Kidney (tissue), 22 donors: ENCODE measurements around the gene C1orf210. TPM values are rescaled to one million over a fixed set of nuclear protein-coding genes. Genes with fewer than 3 reads are reported as not detected.

Source experiments
- DNase-seq, 5 donors: peaks; one replicate each; pipeline ENCODE4 v3.0.0-alpha.2; 2013 to 2020
- FAIRE-seq: peaks from 2 replicates; lab custom pipeline; 2012; peaks lifted over from hg19 to GRCh38; lab: Jason Lieb, UNC
- H3K27ac ChIP-seq, 2 donors: one replicate each; pipeline ENCODE4 v1.7.0; 2013; ENCODE audit warnings: low read depth in 2 of 2, low read length in 2 of 2, inconsistent platforms in 1 of 2
- H3K27me3 ChIP-seq: one replicate; pipeline ENCODE4 v1.7.1; 2013; ENCODE audit warnings: low read length, inconsistent platforms; ENCODE audit not compliant: control insufficient read depth, insufficient read depth
- H3K36me3 ChIP-seq, 3 donors: one replicate each; pipeline versions ENCODE4 v1.7.0 to v1.7.1; 2013; ENCODE audit warnings: low read length in 3 of 3, control low read depth in 1 of 3, inconsistent platforms in 1 of 3; ENCODE audit not compliant: insufficient read depth in 3 of 3, control insufficient read depth in 2 of 3
- H3K4me1 ChIP-seq, 3 donors: one replicate each; pipeline versions ENCODE4 v1.7.0 to v1.7.1; 2013; ENCODE audit warnings: low read length in 3 of 3, inconsistent platforms in 1 of 3, low read depth in 1 of 3; ENCODE audit not compliant: control insufficient read depth in 2 of 3, insufficient read depth in 2 of 3
- H3K4me3 ChIP-seq, 3 donors: one replicate each; pipeline versions ENCODE4 v1.7.0 to v1.8.1; 2013; ENCODE audit warnings: low read length in 3 of 3, control low read depth in 1 of 3, inconsistent platforms in 1 of 3
- H3K9ac ChIP-seq, 3 donors: one replicate each; pipeline versions ENCODE4 v1.7.0 to v1.7.1; 2013; ENCODE audit warnings: low read length in 3 of 3, control low read depth in 1 of 3, inconsistent platforms in 1 of 3
- H3K9me3 ChIP-seq, 3 donors: one replicate each; pipeline versions ENCODE4 v1.7.0 to v1.7.1; 2013; ENCODE audit warnings: low read length in 3 of 3, control low read depth in 1 of 3, inconsistent platforms in 1 of 3; ENCODE audit not compliant: control insufficient read depth in 2 of 3, insufficient read depth in 1 of 3
- intact Hi-C: fragments of 100-400 bp; cut with DNase I; formaldehyde crosslinking; loops from one replicate; pipeline ENCODE4 v1.11.1; 2022
- long read RNA-seq, 10 donors: library from polyadenylated mRNA in 1 of 10; unstranded in 1 of 10; transcript quantifications; one replicate each; pipeline ENCODE4 v2.0.0 and lab custom pipeline, GENCODE V29; 2021 to 2026
- polyA plus RNA-seq: library from polyadenylated mRNA; stranded (reverse); fragments of 350-450 nt; fragmentation: Illumina TruSeq; extraction: RNeasy Lipid Tissue Mini Kit (QIAGEN cat#74804); gene quantifications from one replicate; pipeline ENCODE4 v1.2.3, GENCODE V29; 2014; ENCODE audit warnings: low read depth, low replicate concordance; ENCODE audit not compliant: insufficient read depth
- total RNA-seq: library from RNA; stranded (reverse); fragmentation: NEBNext Ultra II Directional; extraction: Animal tissue kit (Norgen Biotek cat#: 25700); gene quantifications from one replicate; pipeline ENCODE4 v1.2.1, GENCODE V29; 2021
- TF ChIP-seq, protein P1 (sequence below): IDR thresholded peaks from 3 replicates; pipeline ENCODE4 v1.5.1; 2012; ENCODE audit warnings: mild to moderate bottlenecking, moderate library complexity, borderline replicate concordance; ENCODE audit not compliant: insufficient read depth; ENCODE audit errors: extremely low read depth
- donor health status: control.
- donor health status: control.
- donor health status: control.
- donor health status: control.
- donor health status: control.
- donor health status: DM: yes; HTN: yes; CAD: no.
- donor health status: Normal renal cell carcinoma (clear cell type).

The C1orf210 gene
- total RNA-seq: 21.1 TPM
- 33.3 TPM for polyA plus RNA-seq
- long read RNA-seq, donor 1, transcript C1orf210-202 (3 exons, 1,478 nt): major isoform, 10 of 19 reads
- long read RNA-seq, donor 1, partial matches to known transcripts: 0 of 19 reads
- long read RNA-seq, donor 1, other reads (novel, unspliced or antisense): 7 of 19 reads
- long read RNA-seq, donor 2, transcript C1orf210-202 (3 exons, 1,478 nt): major isoform, 8 of 9 reads
- long read RNA-seq, donor 2, partial matches to known transcripts: 0 of 9 reads
- long read RNA-seq, donor 2, other reads (novel, unspliced or antisense): 0 of 9 reads
- long read RNA-seq, donor 3, transcript C1orf210-202 (3 exons, 1,478 nt): major isoform, 11 of 13 reads
- long read RNA-seq, donor 3, partial matches to known transcripts: 0 of 13 reads
- long read RNA-seq, donor 3, other reads (novel, unspliced or antisense): 0 of 13 reads
- long read RNA-seq, donor 4, transcript C1orf210-202 (3 exons, 1,478 nt): major isoform, 5 of 14 reads
- long read RNA-seq, donor 4, partial matches to known transcripts: 9 of 14 reads
- long read RNA-seq, donor 4, other reads (novel, unspliced or antisense): 0 of 14 reads
- long read RNA-seq, donor 5, partial matches to known transcripts: 0 of 1 reads
- long read RNA-seq, donor 5, other reads (novel, unspliced or antisense): 0 of 1 reads
- long read RNA-seq, donor 6, partial matches to known transcripts: 0 of 2 reads
- long read RNA-seq, donor 6, other reads (novel, unspliced or antisense): 0 of 2 reads
- long read RNA-seq, donor 7, transcript C1orf210-202 (3 exons, 1,478 nt): major isoform, 18 of 19 reads
- long read RNA-seq, donor 7, partial matches to known transcripts: 1 of 19 reads
- long read RNA-seq, donor 7, other reads (novel, unspliced or antisense): 0 of 19 reads
- long read RNA-seq, donor 8, transcript C1orf210-202 (3 exons, 1,478 nt): major isoform, 5 of 6 reads
- long read RNA-seq, donor 8, partial matches to known transcripts: 0 of 6 reads
- long read RNA-seq, donor 8, other reads (novel, unspliced or antisense): 0 of 6 reads
- long read RNA-seq, donor 9, partial matches to known transcripts: 0 of 4 reads
- long read RNA-seq, donor 9, other reads (novel, unspliced or antisense): 0 of 4 reads
- long read RNA-seq, donor 10, transcript C1orf210-202 (3 exons, 1,478 nt): major isoform, 8 of 9 reads
- long read RNA-seq, donor 10, partial matches to known transcripts: 0 of 9 reads
- long read RNA-seq, donor 10, other reads (novel, unspliced or antisense): 0 of 9 reads

DNA sequence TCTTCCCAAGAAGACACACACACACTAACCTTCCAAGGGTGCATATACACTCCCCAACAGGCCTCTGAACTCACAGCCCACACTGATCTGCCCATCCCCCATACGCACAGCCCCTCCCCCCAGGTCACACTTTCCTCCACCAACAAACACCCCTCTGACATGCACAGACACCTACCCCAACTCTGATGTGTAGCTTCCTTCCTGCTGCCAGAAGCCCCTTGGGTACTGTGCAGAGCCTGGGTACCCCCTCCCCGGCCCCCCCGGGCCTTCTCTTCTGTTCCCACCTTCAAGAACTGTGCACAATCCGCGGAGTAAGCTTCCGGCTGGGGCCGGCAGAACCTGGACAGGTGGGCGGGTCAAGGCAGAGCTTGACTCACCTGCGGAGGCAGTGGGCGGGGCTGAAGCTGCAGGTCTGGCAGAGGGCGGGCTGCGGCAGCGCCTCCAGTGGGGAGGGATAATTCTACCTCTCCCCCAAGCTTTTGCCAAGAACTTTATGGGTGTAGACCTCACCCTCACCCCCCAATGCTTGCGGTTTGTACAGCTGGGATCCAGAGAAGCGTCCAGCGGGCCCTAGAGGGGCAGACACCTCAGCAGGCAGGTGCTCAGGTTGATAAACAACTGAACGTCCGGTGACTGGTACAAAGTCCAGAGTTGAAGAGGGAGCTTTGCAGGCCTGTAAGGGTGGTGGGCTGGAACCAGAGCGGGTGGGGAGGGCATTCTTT is at the start of gene C1orf210:
C1orf210 (minus strand) TSS at position 313 of the 722 bp plus-strand sequence. CDS start 2,311 bp downstream, outside the sequence.
- TF ChIP-seq, protein P1, sequence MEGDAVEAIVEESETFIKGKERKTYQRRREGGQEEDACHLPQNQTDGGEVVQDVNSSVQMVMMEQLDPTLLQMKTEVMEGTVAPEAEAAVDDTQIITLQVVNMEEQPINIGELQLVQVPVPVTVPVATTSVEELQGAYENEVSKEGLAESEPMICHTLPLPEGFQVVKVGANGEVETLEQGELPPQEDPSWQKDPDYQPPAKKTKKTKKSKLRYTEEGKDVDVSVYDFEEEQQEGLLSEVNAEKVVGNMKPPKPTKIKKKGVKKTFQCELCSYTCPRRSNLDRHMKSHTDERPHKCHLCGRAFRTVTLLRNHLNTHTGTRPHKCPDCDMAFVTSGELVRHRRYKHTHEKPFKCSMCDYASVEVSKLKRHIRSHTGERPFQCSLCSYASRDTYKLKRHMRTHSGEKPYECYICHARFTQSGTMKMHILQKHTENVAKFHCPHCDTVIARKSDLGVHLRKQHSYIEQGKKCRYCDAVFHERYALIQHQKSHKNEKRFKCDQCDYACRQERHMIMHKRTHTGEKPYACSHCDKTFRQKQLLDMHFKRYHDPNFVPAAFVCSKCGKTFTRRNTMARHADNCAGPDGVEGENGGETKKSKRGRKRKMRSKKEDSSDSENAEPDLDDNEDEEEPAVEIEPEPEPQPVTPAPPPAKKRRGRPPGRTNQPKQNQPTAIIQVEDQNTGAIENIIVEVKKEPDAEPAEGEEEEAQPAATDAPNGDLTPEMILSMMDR: peak; percentile 31
- H3K9ac ChIP-seq: peak within 1 kb of the TSS; percentile 45 to 82 (median 51)
- H3K36me3 ChIP-seq: no peaks in the 10 kb centered on the region
- intact Hi-C loops: no loop called here
- H3K9me3 ChIP-seq: no peaks in the 10 kb centered on the region
- H3K4me1 ChIP-seq: peaks cover 0 to 12% (median 9%) of the 10 kb centered on the region in 3 donors
- H3K4me3 ChIP-seq: peak within 1 kb of the TSS; percentile 63 to 94 (median 86)
- H3K27me3 ChIP-seq: no peaks in the 10 kb centered on the region
- no peak for FAIRE-seq
- DNase-seq: peak; percentile 86 to 96 (median 90)
- H3K27ac ChIP-seq: peak within 1 kb of the TSS; percentile 68 to 71

DNA sequence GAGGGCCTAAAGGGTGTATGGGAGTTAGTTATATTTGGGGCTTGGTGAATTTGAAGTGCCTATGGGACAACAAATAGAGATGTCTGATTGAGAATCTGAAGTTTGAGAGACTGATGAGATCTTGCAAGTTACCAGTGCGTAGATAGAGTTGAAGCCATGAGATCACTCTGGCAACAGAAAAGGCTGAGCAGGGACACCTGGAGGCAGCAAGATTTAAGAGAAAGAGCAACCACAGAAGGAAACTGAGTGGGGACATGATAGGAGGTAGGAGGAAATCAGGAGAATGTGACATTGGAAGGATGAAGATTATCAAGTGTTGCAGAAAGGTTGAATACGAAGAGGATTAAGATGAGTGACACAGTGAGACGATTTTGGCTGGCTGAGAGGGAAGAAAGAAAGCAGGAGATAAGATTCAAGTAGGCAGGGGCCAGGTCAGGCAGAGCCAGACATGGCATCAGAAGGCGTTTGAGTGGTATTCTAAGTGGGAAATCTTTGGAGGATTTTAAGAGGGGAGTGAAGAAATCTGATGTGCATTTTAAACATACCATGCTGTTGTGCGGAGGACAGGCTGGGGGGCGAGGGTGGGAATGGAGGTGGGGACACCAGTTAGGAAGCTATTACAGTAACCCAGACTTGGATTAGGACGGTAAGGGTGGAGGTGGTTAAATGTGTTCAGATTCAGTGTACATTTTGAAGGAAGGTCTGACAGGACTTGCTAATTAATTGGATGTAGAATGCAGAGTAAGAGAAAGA is 49.2 kb upstream of the C1orf210 start:
- no peak overlapping the region for H3K27ac ChIP-seq

More for the DNA sequence above, 49.2 kb upstream of the C1orf210 start:
- intact Hi-C loops: no loop called here
- TF ChIP-seq, protein P1: no peak
- Histone ChIP-seq H3K36me3 (no peaks in the 10 kb centered on the region), H3K9me3 (no peaks in the 10 kb centered on the region), H3K27me3 (no peaks in the 10 kb centered on the region), H3K9ac (no peak overlapping the region), H3K4me3 (no peak overlapping the region), H3K4me1 (no peaks in the 10 kb centered on the region)
- DNase-seq (no peak), FAIRE-seq (no peak)
